ENCODE data around the gene NRXN3. TPM values are rescaled to one million over a fixed set of nuclear protein-coding genes. Genes with fewer than 3 reads are reported as not detected.

Gene NRXN3
- total and polyA plus RNA-seq, 2 experiments from 2014 or later, result 1.0 to 1.8 TPM

- no peak for DNase-seq (ENCODE audit: low spot score)
- H3K9me3 Mint-ChIP-seq, result no peaks in the 10 kb centered on the region; the same call in 2 of the 3 replicates
- H3K27ac ChIP-seq (ENCODE audit: low read depth), result no peak overlapping the region
- TF ChIP-seq CREB1 (CRISPR knock-in tag; IDR thresholded peaks at IDR 0.05; ENCODE audit: low read depth), result no peak
- no peak for TF ChIP-seq ZNF331 (CRISPR knock-in tag; IDR thresholded peaks at IDR 0.05; ENCODE audit: low read depth)
- no peak for TF ChIP-seq JUNB (IDR thresholded peaks at IDR 0.05; ENCODE audit: unreplicated experiment)
- TF ChIP-seq STAT1 (IDR thresholded peaks at IDR 0.05; ENCODE audit: unreplicated experiment), result no peak
- TF ChIP-seq NANOG (IDR thresholded peaks at IDR 0.05; ENCODE audit: borderline replicate concordance), result no peak
- no peak for TF ChIP-seq ZNF462 (CRISPR knock-in tag; IDR thresholded peaks at IDR 0.05)
- no peak for TF ChIP-seq REST (IDR thresholded peaks at IDR 0.05; ENCODE audit: unreplicated experiment)
- no peak for TF ChIP-seq ZNF114 (CRISPR knock-in tag; IDR thresholded peaks at IDR 0.05)
- TF ChIP-seq EZH2 (IDR thresholded peaks at IDR 0.05; ENCODE audit: low read depth, unreplicated experiment), result no peak
- TF ChIP-seq POLR2AphosphoS5 (IDR thresholded peaks at IDR 0.05; ENCODE audit: low read depth), result no peak
- TF ChIP-seq ETS1 (IDR thresholded peaks at IDR 0.05), result no peak
- no peak for TF ChIP-seq CTCF (conservative IDR thresholded peaks at IDR 0.05; ENCODE audit: low read depth in 2 of 2)
- TF ChIP-seq EZH2phosphoT487 (IDR thresholded peaks at IDR 0.05; ENCODE audit: unreplicated experiment), result no peak
- H3K79me2 ChIP-seq (replicated peaks; ENCODE audit: insufficient read depth), result no peaks in the 10 kb centered on the region
- H3K27ac Mint-ChIP-seq, result no peak overlapping the region
- peaks cover 11% of the 10 kb centered on the region for H3K4me1 Mint-ChIP-seq
- H3K4me3 Mint-ChIP-seq, result no peak overlapping the region
- H3K4me1 ChIP-seq (ENCODE audit: insufficient read depth), result peaks cover 5% of the 10 kb centered on the region; the same call in 1 of the 2 replicates
- no peaks in the 10 kb centered on the region for H3K27me3 ChIP-seq (ENCODE audit: insufficient read depth)
- H3K27me3 Mint-ChIP-seq (ENCODE audit: insufficient read depth, low read depth, poor library complexity), result no peaks in the 10 kb centered on the region
- H3K4me2 ChIP-seq, result no peak overlapping the region
- no peak overlapping the region for H2AFZ ChIP-seq
- H3K9me2 ChIP-seq (ENCODE audit: insufficient read depth), result no peaks in the 10 kb centered on the region
- no peaks in the 10 kb centered on the region for H3F3A ChIP-seq (replicated peaks; ENCODE audit: low read depth)
- no peaks in the 10 kb centered on the region for H3K36me3 Mint-ChIP-seq (ENCODE audit: low read depth)
- no peak for ATAC-seq
- no peaks in the 10 kb centered on the region for H4K20me1 ChIP-seq (replicated peaks; ENCODE audit: insufficient read depth)
- H3K4me3 ChIP-seq, result no peak overlapping the region
- no peaks in the 10 kb centered on the region for H3K36me3 ChIP-seq (ENCODE audit: insufficient read depth)
These were observed 1031.5 kb downstream of the NRXN3 start for GRCh38 chr14:79201564-79202207.

Data from GM23338 (cell line).